Right lobe of liver (tissue), 6 donors: Measurements from ENCODE around the gene MIEF1. TPM values are rescaled to one million over a fixed set of nuclear protein-coding genes. Genes with fewer than 3 reads are reported as not detected.

Source experiments
- ATAC-seq, 4 donors: fragments of 200-7000 bp; cut with Tn5 transposase; one replicate each; pipeline ENCODE4 v1.9.1; 2020; ENCODE audit warnings: mild to moderate bottlenecking in 4 of 4, moderate library complexity in 4 of 4
- DNase-seq, 3 donors: peaks; one replicate each; pipeline ENCODE4 v3.0.0-alpha.2; 2020
- H3K27ac ChIP-seq, 3 donors: fragments of 200-600 bp; one replicate each; pipeline ENCODE4 v1.8.0; 2022
- H3K27me3 ChIP-seq, 2 donors: fragments of 200-600 bp; one replicate each; pipeline ENCODE4 v1.8.0; 2022
- H3K36me3 ChIP-seq, 4 donors: fragments of 200-600 bp; sonication (generic) in 1 of 4; one replicate each; pipeline versions ENCODE4 v1.5.1 to v1.8.0; 2017 to 2022; ENCODE audit warnings: control low read depth in 1 of 4
- H3K4me1 ChIP-seq, 4 donors: fragments of 200-600 bp; sonication (generic) in 1 of 4; one replicate each; pipeline versions ENCODE4 v1.5.1 to v1.8.0; 2017 to 2022; ENCODE audit warnings: control low read depth in 1 of 4
- H3K4me3 ChIP-seq, 3 donors: fragments of 200-600 bp; one replicate each; pipeline ENCODE4 v1.8.0; 2022
- H3K9me3 ChIP-seq, 4 donors: fragments of 200-600 bp; sonication (generic) in 1 of 4; one replicate each; pipeline versions ENCODE4 v1.5.1 to v1.8.0; 2017 to 2022; ENCODE audit warnings: control low read depth in 1 of 4
- CTCF ChIP-seq, 4 donors: fragments of 200-600 bp in 3 of 4; fragments of 450-650 bp in 1 of 4; IDR thresholded peaks; one replicate each; pipeline versions ENCODE4 v1.5.1 to v1.8.0; 2016 to 2022; ENCODE audit warnings: antibody characterized with exemption in 4 of 4, mild to moderate bottlenecking in 2 of 4
- POLR2A ChIP-seq: fragments of 450-650 bp; IDR thresholded peaks from one replicate; pipeline ENCODE4 v1.6.1; 2017; ENCODE audit warnings: antibody characterized with exemption, mild to moderate bottlenecking
- WGBS: methylation state at CpG from one replicate; pipeline ENCODE4 v1.1.6; 2018; ENCODE audit warnings: low coverage, low lambda C conversion rate; ENCODE audit not compliant: insufficient coverage; ENCODE audit errors: missing lambda C conversion rate; 5-methylcytosine and 5-hydroxymethylcytosine counted together
- intact Hi-C, 2 donors: fragments of 100-400 bp; cut with DNase I; formaldehyde crosslinking; loops; one replicate each; pipeline versions ENCODE4 v1.11.2 to v1.14.1; 2022
- total RNA-seq, 6 experiments: library from RNA; depleted of rRNA in 2 of 6; stranded (reverse); fragments of >200 nt in 2 of 6; fragmentation: NEBNext Ultra II Directional in 3 of 6; extraction: Animal tissue kit (Norgen Biotek cat#: 25700) in 3 of 6; gene quantifications; one replicate each; pipeline versions ENCODE4 v1.1.0 to v1.2.4, GENCODE V29; 2016 to 2023
- donor health status: DM: no; HTN: yes; CAD: no.
- donor health status: DM: no; HTN: no; CAD: no.
- donor health status: DM: no; HTN: no; CAD: no.
- donor health status: DM: no; HTN: yes; CAD: no.
- donor health status: DM: no; HTN: yes; CAD: no.

Gene MIEF1
- total RNA-seq, 6 experiments from 2014 or later: 17.4 to 24.4 (median 21.5) TPM

GRCh38 chr22:39466228-39467006 lies 35.7 kb upstream of the MIEF1 start:
- Histone ChIP-seq H3K36me3 (no peaks in the 10 kb centered on the region), H3K27ac (no peak overlapping the region), H3K4me1 (peaks cover 0 to 13% (median 0%) of the 10 kb centered on the region in 4 donors), H3K4me3 (no peak overlapping the region), H3K27me3 (no peaks in the 10 kb centered on the region), H3K9me3 (no peaks in the 10 kb centered on the region)
- intact Hi-C loops: no loop called here
- no peak for TF ChIP-seq CTCF (IDR thresholded peaks at IDR 0.05)
- ATAC-seq (no peak), DNase-seq (no peak)
- 74% methylated on average over 8 of the region's 21 CpGs for WGBS

- Histone ChIP-seq H3K36me3 (no peaks in the 10 kb centered on the region), H3K4me3 (no peak overlapping the region), H3K27me3 (no peaks in the 10 kb centered on the region), H3K4me1 (peaks cover 0 to 19% (median 0%) of the 10 kb centered on the region in 4 donors), H3K27ac (no peak overlapping the region), H3K9me3 (no peaks in the 10 kb centered on the region)
- ATAC-seq (no peak), DNase-seq (no peak)
- no peak for TF ChIP-seq POLR2A
- no peak for TF ChIP-seq CTCF (IDR thresholded peaks at IDR 0.05)
- intact Hi-C loops: no loop called here
- 72% methylated on average over 14 of the region's 17 CpGs for whole genome bisulfite sequencing
Measured at GRCh38 chr22:39467390-39467895, 34.6 kb upstream of the MIEF1 start.

GRCh38 chr22:39468487-39469325 lies 33.4 kb upstream of the MIEF1 start:
- Histone ChIP-seq H3K36me3 (no peaks in the 10 kb centered on the region), H3K27me3 (no peaks in the 10 kb centered on the region), H3K4me3 (no peak overlapping the region), H3K4me1 (peaks cover 0 to 17% (median 0%) of the 10 kb centered on the region in 4 donors), H3K9me3 (no peaks in the 10 kb centered on the region), H3K27ac (no peak overlapping the region)
- no peak for TF ChIP-seq POLR2A
- TF ChIP-seq CTCF (IDR thresholded peaks at IDR 0.05): no peak
- no peak for DNase-seq
- ATAC-seq: no peak
- WGBS: 76% methylated on average over 7 of the region's 18 CpGs
- intact Hi-C loops: no loop called here

GRCh38 chr22:39469326-39469680 lies 32.8 kb upstream of the MIEF1 start:
- TF ChIP-seq CTCF (IDR thresholded peaks at IDR 0.05) (no peak), POLR2A (no peak)
- peaks cover 0 to 11% (median 0%) of the 10 kb centered on the region in 4 donors for H3K4me1 ChIP-seq
- no peaks in the 10 kb centered on the region for H3K27me3 ChIP-seq
- H3K4me3 ChIP-seq: no peak overlapping the region
- ATAC-seq: no peak
- no peak overlapping the region for H3K27ac ChIP-seq
- WGBS: no CpG with 5 or more reads among the region's 6 CpGs
- DNase-seq: no peak
- H3K9me3 ChIP-seq: no peaks in the 10 kb centered on the region
- intact Hi-C loops: no loop called here
- H3K36me3 ChIP-seq: no peaks in the 10 kb centered on the region
